Testis (tissue), 2 donors: ENCODE results near the gene CXCR1.

Source experiments
- POLR2A ChIP-seq: fragments of 450-650 bp; IDR thresholded peaks from one replicate; pipeline ENCODE4 v1.6.1; 2017; ENCODE audit warnings: antibody characterized with exemption, mild to moderate bottlenecking, moderate library complexity
- TF ChIP-seq, protein P1 (sequence below), 3 experiments: fragments of 450-650 bp in 2 of 3; fragments of 200-600 bp in 1 of 3; sonication (generic) in 1 of 3; IDR thresholded peaks; one replicate each; pipeline ENCODE4 v1.5.1; 2016 to 2019; ENCODE audit warnings: antibody characterized with exemption in 3 of 3, mild to moderate bottlenecking in 2 of 3, moderate library complexity in 1 of 3

DNA sequence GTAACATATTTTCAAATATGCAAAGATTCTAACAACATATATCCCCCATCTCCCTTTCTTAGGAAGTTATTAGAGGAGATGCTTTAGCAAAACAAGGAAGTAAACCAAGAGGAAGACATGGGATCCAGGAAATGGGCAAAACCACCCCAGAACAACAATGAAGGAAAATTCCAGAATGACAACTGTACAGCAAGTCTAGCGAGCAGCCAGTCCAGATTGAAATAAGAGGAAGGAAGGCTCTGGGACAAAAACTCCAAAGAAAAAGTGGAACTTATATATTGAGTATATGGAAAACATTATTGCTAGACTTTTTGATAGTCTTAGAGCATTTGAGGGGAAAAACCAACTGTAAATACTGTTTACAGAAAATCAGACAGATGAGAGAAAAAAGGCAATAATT lies 47.4 kb upstream of the CXCR1 start:
- TF ChIP-seq, protein P1, sequence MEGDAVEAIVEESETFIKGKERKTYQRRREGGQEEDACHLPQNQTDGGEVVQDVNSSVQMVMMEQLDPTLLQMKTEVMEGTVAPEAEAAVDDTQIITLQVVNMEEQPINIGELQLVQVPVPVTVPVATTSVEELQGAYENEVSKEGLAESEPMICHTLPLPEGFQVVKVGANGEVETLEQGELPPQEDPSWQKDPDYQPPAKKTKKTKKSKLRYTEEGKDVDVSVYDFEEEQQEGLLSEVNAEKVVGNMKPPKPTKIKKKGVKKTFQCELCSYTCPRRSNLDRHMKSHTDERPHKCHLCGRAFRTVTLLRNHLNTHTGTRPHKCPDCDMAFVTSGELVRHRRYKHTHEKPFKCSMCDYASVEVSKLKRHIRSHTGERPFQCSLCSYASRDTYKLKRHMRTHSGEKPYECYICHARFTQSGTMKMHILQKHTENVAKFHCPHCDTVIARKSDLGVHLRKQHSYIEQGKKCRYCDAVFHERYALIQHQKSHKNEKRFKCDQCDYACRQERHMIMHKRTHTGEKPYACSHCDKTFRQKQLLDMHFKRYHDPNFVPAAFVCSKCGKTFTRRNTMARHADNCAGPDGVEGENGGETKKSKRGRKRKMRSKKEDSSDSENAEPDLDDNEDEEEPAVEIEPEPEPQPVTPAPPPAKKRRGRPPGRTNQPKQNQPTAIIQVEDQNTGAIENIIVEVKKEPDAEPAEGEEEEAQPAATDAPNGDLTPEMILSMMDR (IDR thresholded peaks at IDR 0.05) = no peak
- TF ChIP-seq POLR2A = no peak
